Large intestine (tissue), 3 donors: ENCODE data around the gene PCDHGA3. TPM values are rescaled to one million over a fixed set of nuclear protein-coding genes. Genes with fewer than 3 reads are reported as not detected.

Source experiments
- DNase-seq, 2 donors: peaks; one replicate each; pipeline versions ENCODE4 v3.0.0 to v3.0.0-alpha.2; 2013
- H3K27ac ChIP-seq: one replicate; pipeline ENCODE4 v1.5.1; 2013; ENCODE audit warnings: low read length
- H3K27me3 ChIP-seq: 2 replicates; pipeline ENCODE4 v1.6.1; 2013; ENCODE audit warnings: low read length; ENCODE audit not compliant: control insufficient read depth, insufficient read depth
- H3K36me3 ChIP-seq: 2 replicates; pipeline ENCODE4 v1.6.1; 2013; ENCODE audit warnings: low read length; ENCODE audit not compliant: control insufficient read depth, insufficient read depth
- H3K4me1 ChIP-seq: one replicate; pipeline ENCODE4 v1.6.1; 2013; ENCODE audit warnings: low read length; ENCODE audit not compliant: control insufficient read depth, insufficient read depth
- H3K4me3 ChIP-seq: one replicate; pipeline ENCODE4 v1.5.1; 2013; ENCODE audit warnings: low read length
- H3K9me3 ChIP-seq: one replicate; pipeline ENCODE4 v1.6.1; 2013; ENCODE audit warnings: mild to moderate bottlenecking, low read depth, low read length, moderate library complexity; ENCODE audit not compliant: control insufficient read depth
- WGBS: methylation state at CpG from one replicate; pipeline ENCODE4 v1.1.5; 2013; ENCODE audit warnings: low lambda C conversion rate; ENCODE audit not compliant: insufficient coverage; 5-methylcytosine and 5-hydroxymethylcytosine counted together
- polyA plus RNA-seq: library from polyadenylated mRNA; unstranded; fragments of 120-200 nt; gene quantifications from one replicate; pipeline ENCODE4 v1.2.1, GENCODE V29; 2013

The PCDHGA3 gene
- polyA plus RNA-seq, 1 donor, result 0.96 TPM

- peaks cover 33% of the 10 kb centered on the region for H3K9me3 ChIP-seq
- no peak within 1 kb of the TSS for H3K27ac ChIP-seq
- no peaks in the 10 kb centered on the region for H3K36me3 ChIP-seq
- DNase-seq, result no peak
- WGBS, result 60% methylated on average over 1 of the region's 29 CpGs
- H3K27me3 ChIP-seq, result peaks cover 31% of the 10 kb centered on the region
- H3K4me3 ChIP-seq, result no peak within 1 kb of the TSS
- no peaks in the 10 kb centered on the region for H3K4me1 ChIP-seq
Observed at GRCh38 chr5:141349917-141350619, 6.4 kb downstream of the PCDHGA3 start, which contains the start of gene PCDHGB1. Gene PCDHGB1 (plus strand): TSS chr5:141350099. CDS start chr5:141350261, 162 bp downstream.

- H3K36me3 ChIP-seq, result no peaks in the 10 kb centered on the region
- H3K27me3 ChIP-seq, result peaks cover 35% of the 10 kb centered on the region
- no CpG with 5 or more reads among the region's 36 CpGs for WGBS
- no peak for DNase-seq
- H3K4me1 ChIP-seq, result no peaks in the 10 kb centered on the region
- H3K27ac ChIP-seq, result no peak overlapping the region
- H3K9me3 ChIP-seq, result peaks cover 31% of the 10 kb centered on the region
- no peak overlapping the region for H3K4me3 ChIP-seq
Observed at GRCh38 chr5:141351591-141351990, 8.0 kb downstream of the PCDHGA3 start.

GRCh38 chr5:141354900-141355469 lies 11.4 kb downstream of the PCDHGA3 start, which contains the start of gene PCDHGA4:
Gene PCDHGA4 (plus strand): TSS chr5:141355021. CDS start chr5:141355108, 87 bp downstream.
- no peak for DNase-seq
- H3K27me3 ChIP-seq, result peaks cover 36% of the 10 kb centered on the region
- 0% methylated on average over 1 of the region's 29 CpGs for WGBS
- H3K9me3 ChIP-seq, result peaks cover 39% of the 10 kb centered on the region
- no peaks in the 10 kb centered on the region for H3K36me3 ChIP-seq
- H3K4me1 ChIP-seq, result no peaks in the 10 kb centered on the region
- H3K4me3 ChIP-seq, result no peak within 1 kb of the TSS
- H3K27ac ChIP-seq, result no peak within 1 kb of the TSS

GRCh38 chr5:141355641-141356040 lies 12.0 kb downstream of the PCDHGA3 start:
- H3K27me3 ChIP-seq, result peaks cover 36% of the 10 kb centered on the region
- WGBS, result no CpG with 5 or more reads among the region's 24 CpGs

GRCh38 chr5:141356133-141356532 lies 12.5 kb downstream of the PCDHGA3 start:
- Histone ChIP-seq H3K36me3 (no peaks in the 10 kb centered on the region), H3K27ac (no peak overlapping the region), H3K4me1 (no peaks in the 10 kb centered on the region), H3K4me3 (no peak overlapping the region), H3K27me3 (peaks cover 35% of the 10 kb centered on the region), H3K9me3 (peaks cover 37% of the 10 kb centered on the region)
- DNase-seq, result no peak
- WGBS, result no CpG with 5 or more reads among the region's 5 CpGs

More at GRCh38 chr5:141355641-141356040, 12.0 kb downstream of the PCDHGA3 start:
- H3K27ac ChIP-seq, result no peak overlapping the region
- no peak overlapping the region for H3K4me3 ChIP-seq
- no peaks in the 10 kb centered on the region for H3K4me1 ChIP-seq
- peaks cover 37% of the 10 kb centered on the region for H3K9me3 ChIP-seq
- no peaks in the 10 kb centered on the region for H3K36me3 ChIP-seq
- no peak for DNase-seq

GRCh38 chr5:141356950-141357349 lies 13.3 kb downstream of the PCDHGA3 start:
- peaks cover 35% of the 10 kb centered on the region for H3K27me3 ChIP-seq
- H3K36me3 ChIP-seq, result no peaks in the 10 kb centered on the region
- peaks cover 39% of the 10 kb centered on the region for H3K9me3 ChIP-seq
- H3K4me1 ChIP-seq, result no peaks in the 10 kb centered on the region
- no peak for DNase-seq
- no peak overlapping the region for H3K27ac ChIP-seq
- WGBS, result no CpG with 5 or more reads among the region's 19 CpGs
- no peak overlapping the region for H3K4me3 ChIP-seq

- no CpG with 5 or more reads among the region's 24 CpGs for WGBS
- no peak within 1 kb of the TSS for H3K27ac ChIP-seq
- H3K4me3 ChIP-seq, result no peak within 1 kb of the TSS
- no peaks in the 10 kb centered on the region for H3K4me1 ChIP-seq
- DNase-seq, result no peak
- peaks cover 42% of the 10 kb centered on the region for H3K9me3 ChIP-seq
- H3K36me3 ChIP-seq, result no peaks in the 10 kb centered on the region
- peaks cover 45% of the 10 kb centered on the region for H3K27me3 ChIP-seq
Observed at GRCh38 chr5:141359790-141360426, 16.3 kb downstream of the PCDHGA3 start, which contains the start of gene PCDHGB2. Gene PCDHGB2 (plus strand): TSS chr5:141359994. CDS start chr5:141360136, 142 bp downstream.

- no peaks in the 10 kb centered on the region for H3K36me3 ChIP-seq
- 10% methylated on average over 2 of the region's 15 CpGs for WGBS
- peaks cover 47% of the 10 kb centered on the region for H3K27me3 ChIP-seq
- DNase-seq, result no peak
- H3K9me3 ChIP-seq, result peaks cover 42% of the 10 kb centered on the region
- no peak overlapping the region for H3K4me3 ChIP-seq
- H3K27ac ChIP-seq, result no peak overlapping the region
- H3K4me1 ChIP-seq, result no peaks in the 10 kb centered on the region
Observed at GRCh38 chr5:141360685-141361084, 17.1 kb downstream of the PCDHGA3 start.

- Histone ChIP-seq H3K27ac (no peak overlapping the region), H3K4me3 (no peak overlapping the region), H3K4me1 (no peaks in the 10 kb centered on the region), H3K27me3 (peaks cover 52% of the 10 kb centered on the region), H3K9me3 (peaks cover 41% of the 10 kb centered on the region), H3K36me3 (no peaks in the 10 kb centered on the region)
- DNase-seq, result no peak
Observed at GRCh38 chr5:141362719-141363118, 19.1 kb downstream of the PCDHGA3 start.

- Histone ChIP-seq H3K4me3 (no peak within 1 kb of the TSS), H3K36me3 (no peaks in the 10 kb centered on the region), H3K4me1 (no peaks in the 10 kb centered on the region), H3K27ac (no peak within 1 kb of the TSS), H3K9me3 (peaks cover 43% of the 10 kb centered on the region), H3K27me3 (peaks cover 52% of the 10 kb centered on the region)
- WGBS, result 40% methylated on average over 2 of the region's 34 CpGs
- DNase-seq, result no peak
Observed at GRCh38 chr5:141363952-141364660, 20.5 kb downstream of the PCDHGA3 start, which contains the start of gene PCDHGA5. Gene PCDHGA5 (plus strand): TSS chr5:141364162. CDS start chr5:141364331, 169 bp downstream.
